ENCODE measurements around the gene CENPM.

CENPM gene

GRCh38 chr22:41983513-41984405 lies 36.8 kb upstream of the CENPM start:
- no peak for TF ChIP-seq CTCF (IDR thresholded peaks at IDR 0.05; ENCODE audit: insufficient read depth, low read length, missing control alignments)
- no peak overlapping the region for H3K4me3 ChIP-seq (ENCODE audit: low read depth, low read length)
- CTCF ChIA-PET, result interaction anchor here (0.9 to 1.5 kb wide), 2 partner anchors 12 to 17 kb away, joined by 4 to 5 read pairs; no protein-coding TSS in a partner anchor
- POLR2A ChIA-PET, result no interaction called here
- no peak for DNase-seq (ENCODE audit: low read depth, low spot score)

GRCh38 chr22:41982865-41983264 lies 35.9 kb upstream of the CENPM start:
- TF ChIP-seq CTCF (IDR thresholded peaks at IDR 0.05; ENCODE audit: insufficient read depth, low read length, missing control alignments), result no peak
- POLR2A ChIA-PET, result no interaction called here
- H3K4me3 ChIP-seq (ENCODE audit: low read depth, low read length), result no peak overlapping the region
- CTCF ChIA-PET, result interaction anchor here (0.9 to 1.5 kb wide), 2 partner anchors 11 to 16 kb away, joined by 4 to 5 read pairs; no protein-coding TSS in a partner anchor
- no peak for DNase-seq (ENCODE audit: low read depth, low spot score)

GRCh38 chr22:41979423-41980250 lies 32.7 kb upstream of the CENPM start:
- POLR2A ChIA-PET, result no interaction called here
- DNase-seq (ENCODE audit: low read depth, low spot score), result no peak
- CTCF ChIA-PET, result no interaction called here
- no peak overlapping the region for H3K4me3 ChIP-seq (ENCODE audit: low read depth, low read length)
- TF ChIP-seq CTCF (IDR thresholded peaks at IDR 0.05; ENCODE audit: insufficient read depth, low read length, missing control alignments), result no peak

- H3K4me3 ChIP-seq (ENCODE audit: low read depth, low read length), result no peak overlapping the region
- CTCF ChIA-PET, result interaction anchor here (1.8 kb wide), 1 partner anchor 12 kb away, joined by 8 read pairs; no protein-coding TSS in a partner anchor
- TF ChIP-seq CTCF (IDR thresholded peaks at IDR 0.05; ENCODE audit: insufficient read depth, low read length, missing control alignments), result no peak
- POLR2A ChIA-PET, result no interaction called here
- no peak for DNase-seq (ENCODE audit: low read depth, low spot score)
These were observed 31.8 kb upstream of the CENPM start for GRCh38 chr22:41978732-41979131.

GRCh38 chr22:41976961-41977566 lies 30.1 kb upstream of the CENPM start:
- no peak for DNase-seq (ENCODE audit: low read depth, low spot score)
- peak overlapping the region; percentile 25 for H3K4me3 ChIP-seq (ENCODE audit: low read depth, low read length)
- TF ChIP-seq CTCF (IDR thresholded peaks at IDR 0.05; ENCODE audit: insufficient read depth, low read length, missing control alignments), result no peak
- POLR2A ChIA-PET, result no interaction called here
- CTCF ChIA-PET, result interaction anchor here (1.8 kb wide), 1 partner anchor 10 kb away, joined by 8 read pairs; no protein-coding TSS in a partner anchor

All from AG04449 (cell line).